Sciatic nerve (tissue), 2 donors: Measurements from ENCODE around the gene ZDHHC14. TPM values are rescaled to one million over a fixed set of nuclear protein-coding genes. Genes with fewer than 3 reads are reported as not detected.
A peak's percentile ranks its signal among the peaks of the same experiment; 100 is the strongest.

ENCODE experiments used
- ATAC-seq: fragments of 200-7000 bp; cut with Tn5 transposase; one replicate; pipeline ENCODE4 v1.9.1; 2020; ENCODE audit warnings: mild to moderate bottlenecking, moderate library complexity
- DNase-seq: peaks from one replicate; pipeline ENCODE4 v3.0.0-alpha.2; 2020; ENCODE audit warnings: low spot score
- intact Hi-C: fragments of 100-400 bp; cut with DNase I; formaldehyde crosslinking; loops from one replicate; pipeline ENCODE4 v1.14.2; 2022
- total RNA-seq: library from RNA; stranded (reverse); fragmentation: NEBNext Ultra II Directional; extraction: Animal tissue kit (Norgen Biotek cat#: 25700); gene quantifications from one replicate; pipeline ENCODE4 v1.2.1, GENCODE V29; 2021
- donor health status: DM: no; HTN: no; CAD: no.
- donor health status: DM: no; HTN: no; CAD: no.

Gene ZDHHC14
- total RNA-seq, 1 donor from 2014 or later, result 19.1 TPM

DNA sequence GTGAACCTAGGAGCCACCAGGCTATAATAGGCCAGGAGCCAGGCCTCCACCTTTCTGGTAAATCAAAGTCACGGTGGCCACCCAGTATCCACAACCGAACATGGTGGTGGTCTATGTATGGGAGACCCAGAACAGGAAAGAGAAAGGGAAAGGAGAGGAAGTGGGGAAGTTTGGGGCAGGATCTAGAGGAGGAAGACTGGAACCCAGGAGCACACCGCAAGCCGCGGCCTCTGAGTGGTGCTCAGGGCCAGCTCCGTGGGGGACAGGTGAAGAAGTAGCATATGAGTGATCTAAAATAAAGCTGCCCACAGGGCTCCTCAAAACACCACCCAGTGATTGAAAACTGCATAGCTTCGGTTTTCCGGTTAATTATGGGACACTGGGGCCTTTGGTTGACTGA is 214.8 kb downstream of the ZDHHC14 start:
- ATAC-seq, result no peak
- no peak for DNase-seq
- intact Hi-C loops, result no loop called here

DNA sequence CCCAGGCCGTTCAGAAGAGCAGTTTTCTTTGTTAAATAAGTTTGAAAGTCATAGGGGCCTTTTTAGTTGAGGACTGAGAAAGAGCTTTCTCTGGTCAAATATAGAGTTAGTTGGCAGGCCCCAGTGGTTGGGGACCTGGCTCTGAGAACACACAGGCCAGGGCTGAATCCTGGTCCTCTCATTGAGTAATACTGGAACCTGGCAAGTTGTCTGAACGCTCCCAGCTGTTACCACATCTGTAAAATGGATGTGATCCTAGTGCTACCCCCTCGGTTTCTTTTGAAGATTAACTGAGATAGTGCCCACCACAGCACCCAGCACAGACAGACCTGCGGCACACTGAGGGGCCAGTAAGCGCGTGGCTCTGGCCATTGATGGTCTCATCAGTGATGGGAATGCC is 215.5 kb downstream of the ZDHHC14 start:
- ATAC-seq (peak; percentile 82), DNase-seq (no peak)
- intact Hi-C loops, result no loop called here

DNA sequence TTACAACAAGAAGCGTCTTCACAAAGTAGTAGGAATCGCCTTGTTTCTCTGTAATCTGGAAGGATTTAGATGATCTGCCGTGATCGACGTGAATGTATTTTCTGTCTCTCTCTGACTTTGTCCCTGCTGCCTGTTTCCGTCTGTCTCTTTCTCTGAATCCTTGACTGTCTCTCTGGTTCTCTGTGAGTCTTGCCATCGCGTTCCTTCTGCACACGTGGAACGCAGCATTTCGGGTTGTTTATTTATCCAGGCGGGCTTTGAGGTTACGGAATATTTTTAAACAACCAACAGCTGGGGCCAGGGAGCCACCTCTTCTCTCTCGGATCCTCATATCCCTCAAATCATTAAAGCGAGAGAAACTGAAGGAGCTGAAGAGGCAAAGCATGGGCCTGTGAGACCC is 215.9 kb downstream of the ZDHHC14 start:
- peak; percentile 44 for ATAC-seq

DNA sequence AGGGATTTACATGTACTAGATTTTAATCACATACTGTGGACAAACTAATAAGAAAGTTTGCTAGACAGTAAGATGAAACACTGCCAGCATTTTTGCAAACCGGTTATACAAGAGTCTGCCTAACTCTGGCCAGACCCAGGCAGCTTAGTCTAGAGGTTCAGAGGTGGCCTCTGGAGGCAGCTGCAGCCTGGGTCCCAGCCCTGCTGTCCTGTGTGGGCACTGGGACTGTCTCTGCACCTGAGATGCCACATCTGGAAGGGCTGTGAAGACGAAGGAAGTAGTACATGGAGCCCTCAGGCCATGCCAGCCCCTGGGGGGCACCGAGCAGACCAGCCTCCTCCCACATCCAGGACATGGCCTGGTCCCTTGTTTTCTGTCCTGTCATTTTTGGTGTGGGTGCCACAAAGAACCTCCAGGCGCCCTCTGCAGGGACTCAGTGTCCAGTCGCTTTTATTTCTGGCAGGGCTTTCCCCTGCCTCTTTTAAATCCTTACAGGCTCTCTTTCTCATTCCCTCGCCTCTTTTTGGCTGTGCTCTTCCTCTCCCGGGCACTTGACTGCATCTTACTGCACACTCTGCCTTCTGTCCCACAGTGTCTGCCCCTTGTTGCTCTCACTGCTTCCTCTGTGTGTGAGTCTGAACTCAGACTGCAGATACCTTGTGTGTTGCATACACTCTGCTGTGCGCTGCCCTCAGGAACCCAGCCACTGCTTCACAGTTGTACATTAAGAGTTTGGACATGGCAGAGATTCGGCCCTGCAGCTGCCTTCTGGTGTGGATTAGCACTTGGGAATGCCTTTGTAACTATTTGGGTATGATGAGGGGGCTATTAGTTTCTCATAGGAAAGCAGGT is 216.7 kb downstream of the ZDHHC14 start:
- intact Hi-C loops, result no loop called here
- ATAC-seq (peak; percentile 66), DNase-seq (no peak)

More for the DNA sequence above, 215.9 kb downstream of the ZDHHC14 start:
- intact Hi-C loops, result no loop called here
- DNase-seq, result no peak

DNA sequence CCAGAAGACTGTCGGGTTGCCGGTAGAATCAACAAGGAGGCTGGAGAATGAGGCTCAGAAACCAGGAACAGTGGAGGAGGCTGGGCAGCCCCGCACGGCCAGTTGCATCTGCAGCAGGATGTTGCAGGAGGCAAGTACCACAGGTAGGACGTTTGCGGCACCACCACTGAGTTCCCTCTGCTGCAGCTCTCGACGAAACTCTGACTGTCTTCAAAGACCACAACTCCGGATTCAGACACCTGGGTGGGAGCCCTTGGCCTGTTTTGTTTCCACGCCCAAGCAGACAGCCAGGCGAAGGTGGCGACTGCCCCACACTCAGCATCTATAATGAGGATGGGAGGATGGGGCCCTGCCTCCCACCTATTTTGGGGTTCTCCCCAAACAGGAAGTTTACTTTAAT is 218.2 kb downstream of the ZDHHC14 start:
- intact Hi-C loops, result no loop called here
- no peak for ATAC-seq
- no peak for DNase-seq

DNA sequence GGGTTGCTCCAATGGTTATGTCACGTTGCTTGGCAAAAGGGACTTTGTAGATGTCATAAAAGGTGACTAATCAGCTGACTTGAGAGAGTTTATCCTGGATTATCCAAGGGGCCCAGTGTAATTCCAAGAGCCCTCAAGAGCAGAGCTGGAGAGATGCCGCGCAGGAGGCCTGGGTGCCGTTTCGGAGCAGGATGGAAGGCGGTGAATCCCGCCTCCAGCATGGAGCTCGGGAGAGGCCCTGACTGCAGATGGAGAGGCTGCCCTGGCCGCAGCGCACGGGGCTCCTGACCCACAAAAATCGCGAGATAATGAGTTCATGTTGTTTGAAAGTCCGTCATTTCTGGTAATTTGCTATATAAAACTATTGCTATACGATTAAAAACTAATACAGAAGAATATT is 219.8 kb downstream of the ZDHHC14 start:
- intact Hi-C loops, result no loop called here
- DNase-seq, result no peak
- no peak for ATAC-seq

DNA sequence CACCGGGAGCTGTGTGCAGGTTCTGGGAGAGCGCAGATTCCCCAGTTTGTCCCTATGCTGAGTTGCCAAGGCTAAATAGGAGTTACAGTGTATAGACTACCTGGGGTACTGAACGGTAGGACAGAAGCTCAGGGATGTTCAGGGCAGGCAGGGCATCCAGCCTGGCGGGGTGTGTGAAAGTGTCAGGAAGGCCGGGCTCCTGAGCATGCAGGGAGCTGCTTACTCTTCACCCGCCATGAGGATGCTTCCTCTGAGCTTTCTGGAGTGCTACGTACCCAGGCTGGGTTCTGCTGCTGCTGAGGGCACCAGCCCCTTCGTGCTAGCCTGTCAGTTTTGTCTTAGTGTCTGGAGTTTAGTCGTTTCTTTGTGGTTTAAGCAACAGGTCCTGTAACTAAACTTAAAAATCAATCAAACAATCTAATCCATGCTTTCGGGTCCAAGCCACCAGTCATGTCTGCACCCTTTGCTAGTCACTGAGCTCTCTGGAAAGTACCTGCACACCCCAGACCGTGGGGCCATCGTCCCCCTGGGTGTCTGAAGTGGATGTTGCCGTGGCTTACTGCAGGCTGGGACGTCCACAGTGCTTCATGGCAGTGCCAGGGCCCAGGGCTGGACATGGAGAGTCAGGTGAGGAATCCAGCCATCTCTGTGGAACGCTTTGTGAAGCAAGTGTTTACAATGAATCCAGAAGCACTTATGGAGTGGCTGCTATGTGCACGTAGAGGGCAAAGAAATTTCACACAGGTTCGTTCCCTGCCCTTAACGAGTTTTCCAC is 221.7 kb downstream of the ZDHHC14 start:
- no peak for ATAC-seq
- DNase-seq, result no peak
- intact Hi-C loops, result no loop called here

DNA sequence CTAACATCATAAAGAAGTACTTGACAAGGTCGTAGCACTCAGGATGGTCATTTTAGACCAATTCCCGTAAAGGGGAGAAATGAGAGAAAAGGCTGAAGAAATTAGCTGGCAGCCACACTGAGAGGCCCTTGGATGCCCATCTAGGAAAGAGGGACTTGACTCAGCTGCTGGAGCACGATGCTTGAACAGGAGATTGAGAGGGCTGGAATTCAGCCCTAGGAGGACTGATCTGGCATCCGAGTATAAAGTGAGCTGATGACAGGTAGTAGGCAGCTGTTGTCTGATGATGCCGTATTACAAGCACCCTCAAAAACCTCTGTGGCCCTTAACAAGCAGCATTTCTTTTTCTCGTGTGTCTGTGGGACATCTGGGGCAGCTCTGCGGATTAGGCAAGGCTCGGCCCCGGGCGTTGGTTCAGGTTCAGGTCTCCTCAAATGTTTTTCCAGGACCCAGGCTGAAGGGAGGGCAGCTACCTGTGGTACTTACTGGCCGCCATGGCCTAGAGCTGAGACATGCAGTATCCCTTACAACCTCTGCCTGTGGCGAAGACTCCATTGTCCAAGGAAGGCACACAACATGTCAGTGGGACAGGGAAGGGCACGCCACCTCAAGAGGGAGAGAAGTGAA is 222.4 kb downstream of the ZDHHC14 start:
- intact Hi-C loops, result no loop called here
- no peak for ATAC-seq
- no peak for DNase-seq

DNA sequence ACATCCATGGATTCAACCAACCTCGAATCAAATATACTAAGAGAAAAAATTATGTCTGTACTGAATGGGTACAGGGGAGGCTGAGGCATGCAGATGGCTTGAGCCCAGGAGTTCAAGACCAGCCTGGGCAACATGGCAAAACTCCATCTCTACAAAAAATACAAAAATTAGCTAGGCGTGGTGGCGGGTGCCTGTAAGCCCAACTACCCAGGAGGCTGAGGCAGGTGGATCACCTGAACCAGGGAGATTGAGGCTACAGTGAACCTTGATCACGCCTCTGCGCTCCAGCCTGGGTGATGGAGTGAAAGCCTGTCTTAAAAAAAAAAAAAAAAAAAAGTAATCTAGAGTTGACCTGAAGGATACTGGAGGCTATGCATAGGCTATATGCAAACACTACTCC is 223.0 kb downstream of the ZDHHC14 start:
- intact Hi-C loops, result no loop called here
- ATAC-seq (no peak), DNase-seq (no peak)

DNA sequence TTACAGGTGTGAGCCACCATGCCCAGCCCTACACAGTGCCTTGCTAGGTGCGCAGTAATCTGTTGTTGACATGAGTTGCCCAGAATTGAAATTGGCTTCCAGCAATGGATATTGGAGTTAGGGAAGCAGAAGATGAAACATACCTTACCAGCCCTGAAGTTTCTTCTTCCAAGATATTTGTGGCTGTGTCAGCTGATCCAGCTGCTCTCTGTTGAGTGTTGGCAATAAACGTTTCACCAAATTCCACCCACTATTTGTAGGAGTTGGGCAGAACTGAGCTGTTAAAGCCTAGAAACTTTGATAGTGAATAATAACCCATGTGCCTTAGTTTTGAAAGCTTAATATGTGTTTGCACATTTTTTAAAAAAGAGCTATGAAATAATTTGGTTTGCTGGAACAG is 223.8 kb downstream of the ZDHHC14 start:
- intact Hi-C loops, result no loop called here
- DNase-seq, result no peak
- ATAC-seq, result no peak

DNA sequence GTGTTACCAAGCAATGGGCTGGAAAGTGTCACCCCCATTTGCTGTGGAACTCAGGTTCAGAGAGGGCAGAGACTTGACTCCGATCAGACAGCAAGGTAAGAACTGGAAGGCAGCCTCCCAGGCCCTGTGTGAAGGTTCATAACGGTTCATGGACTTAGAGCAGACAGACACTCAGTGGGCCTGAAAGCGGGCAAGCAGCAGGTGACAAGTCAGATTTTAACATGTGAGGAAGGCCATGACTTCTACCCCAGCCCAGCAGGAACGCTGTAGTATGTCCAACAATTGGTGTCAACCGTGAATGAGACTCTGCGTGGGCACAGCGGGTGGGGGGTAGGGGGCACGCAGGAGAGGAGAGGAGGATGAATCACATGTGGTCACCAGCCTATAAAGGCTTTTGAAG is 224.5 kb downstream of the ZDHHC14 start:
- intact Hi-C loops, result no loop called here
- ATAC-seq (no peak), DNase-seq (peak; percentile 28)

DNA sequence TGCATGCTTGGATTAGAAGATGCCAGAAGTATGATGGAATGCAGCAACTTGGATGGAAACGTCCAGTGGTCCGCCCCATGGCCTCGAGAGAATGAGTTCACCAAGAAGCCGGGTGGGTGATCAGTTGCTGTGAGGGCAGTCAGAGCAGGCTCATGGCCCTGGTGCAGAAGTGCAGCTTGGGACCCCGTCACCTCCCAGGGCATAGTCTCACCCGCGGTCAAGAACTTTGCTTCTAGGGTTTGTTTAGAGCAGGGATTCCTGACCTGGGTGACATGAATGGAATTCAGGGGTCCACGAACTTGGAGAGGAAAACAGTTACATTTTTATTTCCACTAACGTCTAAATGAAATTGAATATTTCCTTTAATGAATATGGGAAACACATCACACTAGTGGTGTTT is 225.5 kb downstream of the ZDHHC14 start:
- DNase-seq (peak; percentile 44), ATAC-seq (no peak)

DNA sequence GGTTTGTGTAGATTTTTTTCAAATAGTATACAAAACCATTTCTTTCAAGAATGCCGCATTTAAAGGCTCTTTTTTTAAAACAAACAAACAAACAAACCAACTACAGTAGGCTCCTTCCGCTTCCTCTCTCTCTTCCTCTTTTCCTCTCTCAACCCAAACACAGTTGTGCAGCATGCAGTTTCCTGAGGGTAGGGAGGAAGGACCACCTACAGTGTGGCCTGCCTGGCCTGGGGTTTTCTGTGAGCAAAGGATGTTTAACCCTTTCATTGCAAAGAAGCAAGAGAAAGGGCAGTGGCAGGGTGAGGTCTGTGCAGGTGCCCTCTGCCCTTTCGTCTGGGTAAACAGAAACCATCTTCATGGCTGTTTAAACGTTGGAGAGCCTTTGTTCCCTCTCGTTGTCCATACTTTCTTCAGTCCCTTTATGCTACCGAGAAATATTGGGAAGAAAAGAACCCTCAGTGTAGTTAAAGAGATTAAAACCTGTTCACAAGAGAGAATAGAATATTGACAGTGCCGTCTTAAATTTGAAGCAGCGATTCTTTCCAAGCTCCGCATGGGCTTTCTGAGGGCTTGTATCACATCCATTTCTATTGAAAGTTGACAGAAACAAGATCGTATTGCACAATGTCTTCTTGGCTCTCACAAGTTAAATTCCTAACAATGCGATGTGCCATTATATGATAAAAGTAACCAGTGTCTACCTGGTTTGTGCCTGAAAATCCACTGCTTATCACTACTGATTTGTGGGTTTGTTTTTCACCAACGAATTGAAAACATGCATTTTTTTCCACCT is 226.5 kb downstream of the ZDHHC14 start:
- no peak for DNase-seq
- ATAC-seq, result no peak
- intact Hi-C loops, result no loop called here

More for the DNA sequence above, 225.5 kb downstream of the ZDHHC14 start:
- intact Hi-C loops, result no loop called here

DNA sequence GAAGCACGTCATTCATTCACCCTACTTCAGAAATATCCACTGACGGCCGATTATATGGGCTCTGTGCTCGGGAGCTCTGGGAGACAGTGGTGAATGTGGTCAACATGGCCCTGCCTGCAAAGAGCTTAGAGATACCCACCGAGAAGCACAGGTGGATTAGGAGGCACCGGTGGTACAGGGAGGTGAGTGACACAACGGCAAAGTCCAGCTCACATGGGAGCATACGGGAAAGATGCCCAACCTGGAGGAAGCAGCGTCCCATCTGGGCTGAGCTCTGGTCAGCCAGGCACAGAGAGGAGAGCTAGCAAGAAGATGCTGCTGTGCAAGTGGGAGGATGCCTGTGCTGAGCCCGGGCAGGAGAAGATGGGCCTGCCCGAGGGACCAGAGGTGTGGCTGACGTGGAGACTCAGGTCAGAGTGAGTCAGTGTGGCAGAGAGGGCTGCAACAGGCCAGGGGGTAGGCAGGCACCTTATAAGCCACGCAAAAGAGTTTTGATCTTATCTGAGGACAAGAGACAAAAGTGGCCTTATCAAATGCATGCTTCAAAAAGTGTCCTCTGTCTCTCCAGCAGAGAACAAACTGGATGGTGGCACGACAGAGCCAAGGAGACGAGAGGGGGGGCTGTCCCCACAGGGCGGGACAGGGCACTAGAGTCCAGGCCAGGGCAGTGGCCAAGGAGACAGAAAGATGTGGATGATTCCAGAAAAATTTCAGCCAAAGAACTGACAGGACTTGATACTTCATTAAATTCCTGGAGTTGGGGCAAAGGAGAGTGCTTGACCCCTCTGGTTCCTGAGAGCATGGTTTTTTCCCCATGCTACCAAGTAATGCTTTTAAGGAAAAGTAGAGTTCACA is 227.5 kb downstream of the ZDHHC14 start:
- ATAC-seq (no peak), DNase-seq (peak; percentile 38)
- intact Hi-C loops, result no loop called here

DNA sequence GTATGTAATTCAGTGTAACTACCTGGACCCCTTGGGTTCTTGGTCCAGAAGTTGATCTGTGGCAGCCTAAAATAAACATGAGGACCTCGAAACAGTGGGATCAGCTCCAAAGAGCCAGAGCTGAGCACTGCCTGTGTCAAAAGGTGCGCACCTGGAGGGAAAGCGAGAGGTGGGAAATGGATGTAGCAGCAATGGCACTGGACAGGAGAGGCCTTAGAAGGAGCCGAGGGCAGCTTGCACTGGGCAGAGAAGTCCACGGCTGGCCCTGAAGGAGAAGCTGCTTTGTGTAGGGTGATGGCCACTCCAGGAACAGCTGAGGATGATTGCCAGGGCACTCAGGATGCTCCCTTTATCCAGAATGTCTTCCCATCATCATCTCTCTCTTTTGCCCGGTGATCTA is 228.1 kb downstream of the ZDHHC14 start:
- intact Hi-C loops, result no loop called here
- ATAC-seq (no peak), DNase-seq (no peak)

DNA sequence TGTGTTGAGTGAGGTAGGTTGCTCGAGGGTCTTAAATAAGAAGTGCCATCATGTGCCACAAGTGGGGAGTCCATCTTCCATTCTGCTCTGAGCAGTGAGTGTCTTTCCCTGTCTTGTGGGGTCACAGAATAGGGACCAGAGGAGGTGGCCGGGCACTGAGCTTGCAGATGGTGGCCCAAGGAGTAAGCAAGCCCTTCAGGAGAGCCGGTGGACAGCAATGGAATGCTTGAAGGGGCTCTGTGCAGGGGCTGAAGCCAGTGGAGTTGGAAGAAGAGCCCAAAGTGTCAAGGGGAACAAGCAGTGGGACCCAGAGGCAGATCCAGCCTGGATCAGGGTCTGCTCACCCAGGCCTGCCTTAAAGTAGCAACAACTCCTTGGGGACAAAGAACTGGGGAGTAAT is 228.6 kb downstream of the ZDHHC14 start:
- DNase-seq, result peak; percentile 44
- intact Hi-C loops, result no loop called here
- no peak for ATAC-seq

DNA sequence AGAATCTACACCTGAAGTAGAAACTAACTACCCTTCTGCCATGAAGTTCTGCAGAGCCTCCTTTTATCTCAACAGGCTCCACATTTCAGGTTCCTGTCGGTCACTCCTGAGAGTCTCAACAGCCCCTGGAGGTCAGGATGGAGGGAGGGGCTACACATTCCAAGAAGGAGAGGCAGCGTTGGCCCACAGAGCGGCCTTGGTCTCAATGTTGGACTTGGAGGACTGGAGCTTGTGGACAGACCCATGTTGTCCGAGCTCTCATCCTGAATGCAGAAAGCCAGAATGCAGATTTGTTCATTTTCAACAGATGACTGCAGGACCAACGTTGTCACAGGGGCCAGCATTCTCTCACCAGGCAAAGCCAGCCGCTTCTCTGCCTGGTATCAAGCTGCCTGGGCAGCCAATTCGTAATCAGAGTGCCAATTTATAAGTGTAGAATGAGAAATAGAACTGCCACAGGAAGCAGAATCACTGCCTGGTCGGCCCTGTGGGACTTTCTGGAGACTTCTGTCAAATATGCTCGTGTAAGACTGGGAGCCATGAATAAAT is 229.5 kb downstream of the ZDHHC14 start:
- DNase-seq (peak; percentile 45), ATAC-seq (no peak)
- intact Hi-C loops, result no loop called here

DNA sequence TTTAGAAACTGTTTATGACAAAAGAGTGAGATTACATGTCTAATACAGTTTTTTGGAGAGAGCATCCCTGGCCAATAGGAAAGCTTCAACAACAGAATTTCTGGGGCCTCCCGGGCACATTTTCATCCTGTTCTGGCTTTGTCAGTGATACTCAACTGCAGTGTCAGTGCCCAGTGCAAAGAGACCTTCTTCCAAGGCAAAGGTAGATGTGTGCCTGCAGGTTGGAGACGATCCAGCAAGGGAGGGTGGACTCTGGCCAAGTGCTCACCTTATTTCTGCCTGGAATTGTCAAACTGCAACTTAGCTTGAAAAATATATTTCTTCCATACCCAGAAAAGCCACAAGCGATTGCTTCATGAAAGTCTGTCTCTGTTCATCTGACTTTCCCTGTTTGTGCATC is 230.4 kb downstream of the ZDHHC14 start:
- ATAC-seq (no peak), DNase-seq (peak; percentile 28)
- intact Hi-C loops, result no loop called here
